Activated naive CD4-positive, alpha-beta T cell treated with anti-CD3 and anti-CD28 coated beads for 36 hours (primary cell): ENCODE results near the gene SSH2. TPM values are rescaled to one million over a fixed set of nuclear protein-coding genes. Genes with fewer than 3 reads are reported as not detected.

ENCODE experiments used
- CTCF ChIA-PET: fragments of 350-600 bp; sonication (Branson Sonifier 250); formaldehyde crosslinking; loops from one replicate; lab custom pipeline; 2021; ENCODE audit warnings: antibody characterized with exemption; lab: Charles Lee
- DNase-seq: peaks from one replicate; pipeline ENCODE4 v3.0.0-alpha.2; 2020
- H3K27ac Mint-ChIP-seq: one replicate; pipeline ENCODE4 v1.8.0; 2021; ENCODE audit warnings: mild to moderate bottlenecking, mixed read lengths
- H3K27me3 Mint-ChIP-seq: one replicate; pipeline ENCODE4 v1.8.0; 2021; ENCODE audit warnings: low read depth, mixed read lengths
- H3K36me3 Mint-ChIP-seq: one replicate; pipeline ENCODE4 v1.8.0; 2021; ENCODE audit warnings: low read depth, mixed read lengths
- H3K4me1 Mint-ChIP-seq: one replicate; pipeline ENCODE4 v1.8.0; 2021; ENCODE audit warnings: low read depth, mixed read lengths
- H3K4me3 Mint-ChIP-seq: one replicate; pipeline ENCODE4 v1.8.0; 2021; ENCODE audit warnings: mild to moderate bottlenecking, moderate library complexity, mixed read lengths
- H3K9me3 Mint-ChIP-seq: one replicate; pipeline ENCODE4 v1.8.0; 2021; ENCODE audit warnings: mixed read lengths
- intact Hi-C: fragments of 100-400 bp; cut with micrococcal nuclease; formaldehyde crosslinking; loops from one replicate; pipeline ENCODE4 v1.15.1; 2023
- total RNA-seq, 2 experiments: library from RNA; stranded (reverse); gene quantifications; one replicate each; pipeline ENCODE4 v1.2.3, GENCODE V29; 2021

Gene SSH2
- total RNA-seq, 2 experiments from 2014 or later: 32.4 to 35.3 TPM

DNA sequence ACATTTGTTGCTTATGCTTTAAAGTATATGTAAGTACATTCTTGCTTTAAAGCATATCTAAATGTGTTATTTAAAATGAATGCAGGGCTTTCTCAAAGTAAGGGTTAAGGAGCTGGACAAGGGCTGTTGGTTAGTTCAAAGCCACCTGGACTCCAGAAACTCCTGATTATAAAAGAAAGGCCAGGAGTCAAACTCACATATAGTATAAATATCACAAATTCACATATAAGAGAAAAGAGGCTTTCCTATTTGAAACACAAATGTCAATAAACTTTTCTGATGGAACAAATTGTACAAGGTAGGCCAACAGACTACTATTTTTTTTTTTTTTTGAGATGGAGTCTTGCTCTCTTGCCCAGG is 222.8 kb downstream of the SSH2 start:
- CTCF ChIA-PET: interaction anchor here (0.9 to 1.3 kb wide), 3 partner anchors 16 to 68 kb away, joined by 3 to 7 read pairs (median 3); no protein-coding TSS in a partner anchor
- Mint-ChIP-seq H3K27ac (peak overlapping the region; percentile 96), H3K27me3 (no peaks in the 10 kb centered on the region), H3K9me3 (no peaks in the 10 kb centered on the region), H3K4me1 (peaks cover 58% of the 10 kb centered on the region), H3K4me3 (peak overlapping the region; percentile 77), H3K36me3 (peaks cover 6% of the 10 kb centered on the region)
- no peak for DNase-seq
- intact Hi-C loops: loop anchor here (2.0 kb wide), 1 partner anchor 656 kb away; no protein-coding TSS in a partner anchor

DNA sequence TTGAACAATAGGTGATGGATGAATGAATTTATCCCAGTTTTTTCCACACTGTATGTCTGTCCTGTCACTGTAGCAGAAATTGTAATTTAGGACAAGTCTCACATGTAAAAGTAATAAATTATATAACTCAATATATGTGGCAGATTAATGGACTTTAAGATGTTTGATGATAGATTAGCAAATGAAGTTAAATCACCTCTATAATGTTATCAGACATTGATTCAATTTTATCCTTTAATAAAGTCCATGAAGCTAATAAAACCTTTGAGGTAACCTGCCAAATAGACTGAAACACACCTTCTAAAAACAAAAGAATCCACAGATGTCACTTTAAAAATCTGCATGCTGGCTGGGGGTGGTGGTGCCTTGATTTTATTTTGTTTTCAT is 224.0 kb downstream of the SSH2 start:
- Mint-ChIP-seq H3K4me3 (peak overlapping the region; percentile 77), H3K4me1 (peaks cover 50% of the 10 kb centered on the region), H3K27ac (peak overlapping the region; percentile 96), H3K27me3 (no peaks in the 10 kb centered on the region), H3K9me3 (no peaks in the 10 kb centered on the region), H3K36me3 (peaks cover 8% of the 10 kb centered on the region)
- CTCF ChIA-PET: interaction anchor here (0.7 to 3.8 kb wide), 9 partner anchors 14 to 89 kb away, joined by 3 to 19 read pairs (median 4); no protein-coding TSS in a partner anchor
- DNase-seq: no peak
- intact Hi-C loops: loop anchor here (1.0 to 2.0 kb wide), 8 partner anchors 14 to 657 kb away; no protein-coding TSS in a partner anchor

DNA sequence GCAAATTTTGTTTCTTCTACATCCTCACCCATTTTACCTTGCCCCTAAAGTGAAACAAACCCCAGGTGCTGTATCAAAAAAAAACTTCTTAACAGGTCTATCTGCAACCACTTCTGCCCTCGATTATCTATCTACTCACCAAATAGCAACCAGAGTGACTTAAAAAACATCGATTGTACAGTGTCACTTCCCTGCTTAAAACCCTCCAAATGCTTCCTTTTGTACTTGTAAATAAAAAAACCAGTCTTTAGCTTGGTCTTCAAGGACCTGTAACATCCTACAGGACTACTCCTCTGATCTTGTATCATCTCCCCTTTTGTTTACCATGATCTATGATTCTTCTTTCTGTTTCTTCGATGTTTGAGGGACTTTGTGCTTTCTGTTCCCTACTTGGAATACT is 224.6 kb downstream of the SSH2 start:
- intact Hi-C loops: no loop called here
- H3K36me3 Mint-ChIP-seq: peaks cover 8% of the 10 kb centered on the region

DNA sequence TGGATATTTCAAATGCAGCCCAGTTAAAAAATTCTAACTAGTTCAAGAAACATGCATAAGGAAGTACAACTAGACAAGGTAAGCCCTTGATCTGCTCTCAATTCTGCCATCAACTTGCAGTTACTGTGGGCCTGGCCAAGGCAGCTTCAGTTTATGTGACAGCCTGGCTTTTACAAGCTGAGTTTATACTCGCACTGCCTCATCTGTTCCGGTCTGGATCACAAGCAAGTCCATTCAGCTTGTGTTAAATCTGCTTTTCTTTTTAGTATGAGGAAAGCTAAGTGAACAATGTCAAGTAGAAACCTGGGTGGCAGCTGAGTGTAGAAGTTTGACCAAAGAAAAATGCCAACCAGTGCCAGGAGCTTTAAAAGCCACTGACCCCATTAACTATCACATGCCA is 230.7 kb downstream of the SSH2 start:
- no peak for DNase-seq
- Mint-ChIP-seq H3K9me3 (no peaks in the 10 kb centered on the region), H3K27me3 (no peaks in the 10 kb centered on the region), H3K4me3 (no peak overlapping the region), H3K27ac (no peak overlapping the region), H3K36me3 (peaks cover 29% of the 10 kb centered on the region), H3K4me1 (peaks cover 18% of the 10 kb centered on the region)
- intact Hi-C loops: loop anchor here (10.0 kb wide), 1 partner anchor 1606 kb away; no protein-coding TSS in a partner anchor
- CTCF ChIA-PET: interaction anchor here (0.8 to 4.1 kb wide), 7 partner anchors 16 to 82 kb away, joined by 3 to 13 read pairs (median 3); no protein-coding TSS in a partner anchor

More for the DNA sequence above, 224.6 kb downstream of the SSH2 start:
- Mint-ChIP-seq H3K27me3 (no peaks in the 10 kb centered on the region), H3K4me1 (peaks cover 46% of the 10 kb centered on the region), H3K9me3 (no peaks in the 10 kb centered on the region), H3K4me3 (peak overlapping the region; percentile 55), H3K27ac (peak overlapping the region; percentile 96)
- DNase-seq: no peak
- CTCF ChIA-PET: interaction anchor here (0.7 to 3.8 kb wide), 10 partner anchors 14 to 88 kb away, joined by 3 to 19 read pairs (median 4); no protein-coding TSS in a partner anchor

DNA sequence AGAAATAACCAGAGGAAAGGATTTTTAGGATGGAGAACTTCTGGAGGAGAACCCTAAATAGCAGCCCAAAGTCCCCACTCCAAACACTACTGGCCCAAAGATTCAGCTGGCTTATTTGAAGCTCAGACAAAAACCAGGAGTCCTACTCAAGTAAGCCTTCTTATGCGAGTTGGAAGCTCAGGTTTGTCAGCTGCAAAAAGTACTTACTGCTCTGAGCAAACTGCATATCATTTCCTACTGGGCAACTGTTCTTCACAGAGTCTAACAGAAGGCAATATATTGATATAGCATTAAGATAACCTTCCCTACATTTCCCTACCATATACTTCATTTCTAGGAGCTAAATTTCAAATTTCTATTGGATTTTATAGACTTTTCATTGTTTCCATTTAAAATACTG is 231.2 kb downstream of the SSH2 start:
- H3K36me3 Mint-ChIP-seq: peaks cover 29% of the 10 kb centered on the region
- intact Hi-C loops: loop anchor here (10.0 kb wide), 1 partner anchor 1606 kb away; no protein-coding TSS in a partner anchor
- no peaks in the 10 kb centered on the region for H3K27me3 Mint-ChIP-seq
- CTCF ChIA-PET: interaction anchor here (0.7 to 4.1 kb wide), 7 partner anchors 15 to 81 kb away, joined by 3 to 13 read pairs (median 3); no protein-coding TSS in a partner anchor
- H3K4me3 Mint-ChIP-seq: no peak overlapping the region
- H3K27ac Mint-ChIP-seq: no peak overlapping the region
- peaks cover 14% of the 10 kb centered on the region for H3K4me1 Mint-ChIP-seq
- no peak for DNase-seq
- no peaks in the 10 kb centered on the region for H3K9me3 Mint-ChIP-seq

DNA sequence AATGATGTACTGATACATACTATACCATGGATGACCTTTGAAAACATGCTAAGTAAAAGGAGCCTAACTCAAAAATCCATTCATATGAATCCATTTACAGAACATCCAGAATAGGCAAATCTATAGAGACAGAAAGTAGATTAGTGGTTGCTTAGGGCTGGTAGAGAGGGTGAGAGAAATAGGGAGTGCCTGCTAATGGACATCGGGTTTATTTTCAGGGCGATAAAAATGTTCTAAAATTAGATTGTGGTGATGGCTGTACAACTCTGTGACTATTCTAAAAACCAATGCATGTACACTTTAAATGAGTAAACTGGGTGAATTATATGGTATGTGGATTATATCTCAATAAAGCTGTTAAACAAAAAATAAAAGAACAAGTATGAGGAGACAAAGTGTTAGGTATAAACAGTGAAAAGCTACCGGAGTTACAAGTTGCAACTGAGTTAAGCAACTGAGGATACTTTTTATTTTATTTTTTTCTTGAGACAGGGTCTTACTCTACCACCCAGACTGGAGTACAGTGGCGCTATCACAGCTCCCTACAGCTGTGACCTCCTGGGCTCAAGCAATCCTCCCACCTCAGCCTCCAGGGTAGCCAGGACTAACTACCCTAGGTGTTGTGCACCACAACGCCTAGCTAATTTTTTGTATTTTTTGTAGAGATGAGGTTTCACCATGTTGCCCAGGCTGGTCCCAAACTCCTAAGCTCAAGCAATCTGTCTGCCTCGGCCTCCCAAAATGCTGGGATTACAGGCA is 231.8 kb downstream of the SSH2 start:
- Mint-ChIP-seq H3K27ac (no peak overlapping the region), H3K27me3 (no peaks in the 10 kb centered on the region), H3K4me3 (no peak overlapping the region), H3K9me3 (no peaks in the 10 kb centered on the region), H3K36me3 (peaks cover 30% of the 10 kb centered on the region), H3K4me1 (peaks cover 16% of the 10 kb centered on the region)
- intact Hi-C loops: loop anchor here (10.0 kb wide), 1 partner anchor 1607 kb away; no protein-coding TSS in a partner anchor
- CTCF ChIA-PET: interaction anchor here (0.7 to 4.1 kb wide), 6 partner anchors 15 to 82 kb away, joined by 3 to 13 read pairs (median 4); no protein-coding TSS in a partner anchor
- no peak for DNase-seq

DNA sequence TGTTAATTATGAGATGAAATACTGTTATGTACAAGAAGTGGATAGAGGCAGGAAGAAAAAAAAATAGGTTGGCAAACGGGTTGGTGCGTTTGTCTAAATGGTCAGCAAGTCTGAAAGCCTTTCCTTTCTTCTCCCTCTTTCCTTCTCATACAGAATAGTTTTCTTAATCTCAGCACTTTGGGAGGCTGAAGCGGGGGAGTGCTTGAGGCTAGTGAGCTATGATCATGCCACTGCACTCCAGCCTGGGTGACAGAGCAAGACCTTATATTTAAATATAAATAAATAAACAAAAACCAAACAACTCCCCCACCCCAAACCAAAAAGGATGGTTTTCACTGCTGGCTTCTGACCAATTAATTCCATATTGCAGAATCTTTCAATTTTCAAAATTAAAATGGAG is 232.7 kb downstream of the SSH2 start:
- H3K4me3 Mint-ChIP-seq: no peak overlapping the region
- CTCF ChIA-PET: no interaction called here
- DNase-seq: no peak
- H3K27ac Mint-ChIP-seq: no peak overlapping the region
- H3K36me3 Mint-ChIP-seq: peaks cover 25% of the 10 kb centered on the region
- peaks cover 19% of the 10 kb centered on the region for H3K4me1 Mint-ChIP-seq
- intact Hi-C loops: loop anchor here (10.0 kb wide), 1 partner anchor 1607 kb away; no protein-coding TSS in a partner anchor
- H3K9me3 Mint-ChIP-seq: no peaks in the 10 kb centered on the region
- H3K27me3 Mint-ChIP-seq: no peaks in the 10 kb centered on the region

DNA sequence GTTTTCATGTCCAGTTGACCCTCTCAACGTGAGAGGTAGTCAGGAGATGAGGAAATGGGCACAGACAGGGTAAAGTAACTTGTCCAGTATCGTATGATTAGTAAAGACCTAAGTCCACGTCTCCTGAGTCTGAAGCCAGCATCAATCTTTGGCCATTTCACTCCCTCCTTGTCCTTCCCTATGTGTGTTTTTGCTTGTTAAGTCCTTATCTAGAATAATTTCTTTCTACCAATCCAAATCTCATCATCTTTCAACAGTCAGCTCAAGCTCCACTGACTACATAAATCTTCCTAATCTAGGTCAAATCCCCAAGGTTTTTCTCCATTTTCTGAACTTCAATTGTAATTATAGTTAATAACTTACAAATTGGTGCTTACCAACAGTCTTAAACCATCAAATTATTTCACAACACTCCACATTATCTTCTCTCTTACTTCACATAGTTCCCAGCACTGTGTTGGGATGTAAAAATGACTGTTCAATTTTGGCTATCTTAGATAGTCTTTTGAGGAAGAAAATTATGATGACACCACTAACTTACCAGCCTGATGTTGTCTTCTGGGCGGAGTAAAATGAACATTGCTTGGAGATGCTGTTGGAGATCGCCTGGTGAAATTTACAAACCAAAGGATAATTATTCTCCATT is 235.0 kb downstream of the SSH2 start:
- H3K36me3 Mint-ChIP-seq: peaks cover 20% of the 10 kb centered on the region
- no peak for DNase-seq
- H3K27ac Mint-ChIP-seq: peak overlapping the region; percentile 2
- CTCF ChIA-PET: no interaction called here
- H3K9me3 Mint-ChIP-seq: no peaks in the 10 kb centered on the region
- intact Hi-C loops: loop anchor here (10.0 kb wide), 1 partner anchor 1610 kb away; no protein-coding TSS in a partner anchor
- H3K27me3 Mint-ChIP-seq: no peaks in the 10 kb centered on the region
- H3K4me1 Mint-ChIP-seq: peaks cover 33% of the 10 kb centered on the region
- no peak overlapping the region for H3K4me3 Mint-ChIP-seq

DNA sequence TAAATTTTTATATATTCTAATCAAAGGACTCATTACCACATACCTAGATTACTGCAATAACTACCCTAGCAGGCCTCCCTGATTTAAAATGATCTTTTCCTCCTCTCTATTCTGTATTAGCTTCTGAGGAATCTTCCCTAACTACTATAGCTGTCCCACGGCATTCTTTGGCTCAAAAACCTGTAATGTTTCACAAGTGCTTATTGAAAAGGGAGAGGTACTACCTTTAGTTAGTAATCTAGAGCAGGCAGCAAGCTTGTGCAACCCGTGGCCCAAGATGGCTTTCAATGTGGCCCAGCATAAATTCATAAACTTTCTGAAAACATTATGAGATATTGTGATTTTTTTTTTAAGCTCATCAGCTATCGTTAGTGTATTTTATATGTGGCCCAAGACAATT is 236.3 kb downstream of the SSH2 start:
- DNase-seq: no peak
- Mint-ChIP-seq H3K36me3 (peaks cover 21% of the 10 kb centered on the region), H3K4me1 (peaks cover 31% of the 10 kb centered on the region), H3K9me3 (no peaks in the 10 kb centered on the region), H3K27me3 (no peaks in the 10 kb centered on the region), H3K4me3 (no peak overlapping the region), H3K27ac (no peak overlapping the region)
- CTCF ChIA-PET: interaction anchor here (0.8 to 2.0 kb wide), 2 partner anchors 11 to 29 kb away, joined by 3 to 7 read pairs; no protein-coding TSS in a partner anchor
- intact Hi-C loops: loop anchor here (10.0 kb wide), 1 partner anchor 1611 kb away; no protein-coding TSS in a partner anchor

DNA sequence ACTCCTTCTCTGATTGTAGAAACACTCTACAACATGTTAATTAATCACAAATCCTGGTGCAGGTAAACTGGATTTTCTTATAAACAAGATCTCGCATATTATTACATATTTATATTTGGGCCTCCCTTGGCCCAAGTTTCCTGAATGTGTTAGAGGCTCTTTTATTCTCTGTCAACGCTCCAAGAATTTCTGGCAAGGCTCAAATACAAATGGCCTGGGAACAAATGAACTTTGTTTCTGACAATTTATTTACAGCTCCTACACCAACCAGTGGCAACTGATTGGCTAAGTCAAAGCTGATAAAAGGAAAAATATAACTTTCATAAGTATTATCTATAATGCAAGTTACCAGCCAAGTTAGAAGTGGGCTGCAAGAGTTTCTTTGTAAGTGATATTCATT is 242.4 kb downstream of the SSH2 start:
- H3K4me1 Mint-ChIP-seq: peaks cover 34% of the 10 kb centered on the region
- H3K9me3 Mint-ChIP-seq: no peaks in the 10 kb centered on the region
- no peaks in the 10 kb centered on the region for H3K27me3 Mint-ChIP-seq
- CTCF ChIA-PET: interaction anchor here (0.7 kb wide), 1 partner anchor 141 kb away, joined by 3 read pairs; no protein-coding TSS in a partner anchor
- intact Hi-C loops: no loop called here
- no peak overlapping the region for H3K27ac Mint-ChIP-seq
- DNase-seq: no peak
- H3K4me3 Mint-ChIP-seq: no peak overlapping the region
- peaks cover 17% of the 10 kb centered on the region for H3K36me3 Mint-ChIP-seq

DNA sequence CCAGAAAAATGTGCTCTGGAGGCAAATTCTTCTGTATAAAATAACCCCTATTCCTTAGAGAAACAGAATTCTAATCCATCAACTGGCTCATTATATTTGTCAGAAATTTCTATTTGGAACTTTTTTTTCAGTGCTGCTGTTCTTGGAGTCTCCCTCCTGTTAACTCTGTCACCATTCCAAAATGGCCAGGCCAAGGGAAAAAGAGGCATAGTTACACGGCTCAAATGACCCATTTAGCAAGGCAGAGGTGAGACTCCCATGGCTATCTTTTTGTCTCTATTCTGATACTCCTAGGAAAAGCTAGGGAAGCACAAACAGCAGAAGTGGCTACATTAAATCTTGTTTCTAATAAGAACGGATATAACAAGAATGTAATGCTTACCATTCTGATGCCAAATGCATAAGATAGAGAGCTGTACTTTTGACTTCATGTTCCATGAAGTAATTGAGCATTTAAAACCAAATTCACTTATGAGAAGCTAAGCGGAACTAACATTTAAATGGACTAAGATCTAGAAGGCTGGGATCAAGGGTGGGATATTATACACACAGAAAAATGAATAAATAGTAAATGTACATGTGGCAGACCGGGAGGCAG is 242.9 kb downstream of the SSH2 start:
- Mint-ChIP-seq H3K4me1 (peaks cover 37% of the 10 kb centered on the region), H3K36me3 (peaks cover 17% of the 10 kb centered on the region), H3K27ac (no peak overlapping the region), H3K27me3 (no peaks in the 10 kb centered on the region), H3K4me3 (no peak overlapping the region), H3K9me3 (no peaks in the 10 kb centered on the region)
- intact Hi-C loops: no loop called here
- DNase-seq: no peak
- CTCF ChIA-PET: interaction anchor here (0.7 kb wide), 1 partner anchor 142 kb away, joined by 3 read pairs; no protein-coding TSS in a partner anchor
